Gastrocnemius medialis (tissue), 4 donors: ENCODE measurements around the gene MAIP1.

Experiments used
- POLR2A ChIP-seq, 2 donors: fragments of 450-650 bp; IDR thresholded peaks; one replicate each; pipeline ENCODE4 v1.6.1; 2017; ENCODE audit warnings: antibody characterized with exemption in 2 of 2, mild to moderate bottlenecking in 2 of 2, moderate library complexity in 2 of 2
- TF ChIP-seq, protein P1 (sequence below), 5 experiments: fragments of 450-650 bp in 3 of 5; fragments of 200-600 bp in 2 of 5; sonication (generic) in 2 of 5; IDR thresholded peaks in 4 of 5; conservative IDR thresholded peaks in 1 of 5; 1 replicate in 4 of 5; 2 replicates in 1 of 5; pipeline ENCODE4 v1.5.1; 2016 to 2019; ENCODE audit warnings: antibody characterized with exemption in 5 of 5, mild to moderate bottlenecking in 3 of 5, moderate library complexity in 3 of 5

DNA sequence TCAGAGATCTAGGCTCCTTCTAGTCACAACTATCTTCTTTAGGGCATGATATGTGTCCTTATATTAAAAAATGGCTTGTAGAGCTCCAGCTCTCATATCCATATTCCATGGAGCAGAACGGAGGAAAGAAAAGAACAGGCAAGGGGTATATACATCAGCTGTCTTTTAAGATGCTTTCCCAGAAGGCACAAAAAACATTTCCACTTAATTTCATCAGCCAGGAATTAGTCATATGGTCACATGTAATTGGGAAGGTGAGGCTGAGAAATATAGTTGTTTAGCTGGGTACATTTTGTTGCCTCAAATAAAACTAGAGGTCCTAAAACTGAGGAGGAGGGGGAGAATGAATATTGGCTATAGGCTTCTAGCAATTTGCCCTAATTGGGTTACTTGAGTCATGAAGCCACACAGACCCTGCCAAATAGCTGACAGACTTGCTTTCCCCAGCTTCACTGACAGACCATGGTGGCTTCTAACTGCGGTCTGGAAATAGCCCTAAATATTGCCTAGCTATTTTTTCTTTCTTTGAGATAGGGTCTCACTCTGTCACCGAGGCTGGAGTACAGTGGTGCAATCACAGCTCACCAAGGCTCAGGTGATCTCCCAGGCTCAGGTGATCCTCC lies 20.0 kb downstream of the MAIP1 start:
- TF ChIP-seq POLR2A (IDR thresholded peaks at IDR 0.05) = no peak
- TF ChIP-seq, protein P1, sequence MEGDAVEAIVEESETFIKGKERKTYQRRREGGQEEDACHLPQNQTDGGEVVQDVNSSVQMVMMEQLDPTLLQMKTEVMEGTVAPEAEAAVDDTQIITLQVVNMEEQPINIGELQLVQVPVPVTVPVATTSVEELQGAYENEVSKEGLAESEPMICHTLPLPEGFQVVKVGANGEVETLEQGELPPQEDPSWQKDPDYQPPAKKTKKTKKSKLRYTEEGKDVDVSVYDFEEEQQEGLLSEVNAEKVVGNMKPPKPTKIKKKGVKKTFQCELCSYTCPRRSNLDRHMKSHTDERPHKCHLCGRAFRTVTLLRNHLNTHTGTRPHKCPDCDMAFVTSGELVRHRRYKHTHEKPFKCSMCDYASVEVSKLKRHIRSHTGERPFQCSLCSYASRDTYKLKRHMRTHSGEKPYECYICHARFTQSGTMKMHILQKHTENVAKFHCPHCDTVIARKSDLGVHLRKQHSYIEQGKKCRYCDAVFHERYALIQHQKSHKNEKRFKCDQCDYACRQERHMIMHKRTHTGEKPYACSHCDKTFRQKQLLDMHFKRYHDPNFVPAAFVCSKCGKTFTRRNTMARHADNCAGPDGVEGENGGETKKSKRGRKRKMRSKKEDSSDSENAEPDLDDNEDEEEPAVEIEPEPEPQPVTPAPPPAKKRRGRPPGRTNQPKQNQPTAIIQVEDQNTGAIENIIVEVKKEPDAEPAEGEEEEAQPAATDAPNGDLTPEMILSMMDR (IDR thresholded peaks at IDR 0.05 in 4 of 5, conservative IDR thresholded peaks at IDR 0.05 in 1 of 5) = no peak
